H9 (cell line): ENCODE data around the gene ITIH5. TPM values are rescaled to one million over a fixed set of nuclear protein-coding genes. Genes with fewer than 3 reads are reported as not detected.

Experiments
- DNase-seq: peaks from one replicate; pipeline ENCODE4 v3.0.0-alpha.2; 2017
- H2AFZ ChIP-seq: one replicate; pipeline ENCODE4 v1.6.1; 2013; ENCODE audit warnings: mild to moderate bottlenecking, low read length, control low read depth, moderate library complexity
- H2AK5ac ChIP-seq: 2 replicates; pipeline ENCODE4 v1.6.1; 2013; ENCODE audit warnings: low read length, control low read depth, mixed read lengths; ENCODE audit not compliant: insufficient read length
- H2BK120ac ChIP-seq: one replicate; pipeline ENCODE4 v1.6.1; 2013; ENCODE audit warnings: low read depth, mild to moderate bottlenecking, low read length, control low read depth, inconsistent platforms; ENCODE audit not compliant: poor library complexity, severe bottlenecking
- H2BK12ac ChIP-seq: 2 replicates; pipeline ENCODE4 v1.6.1; 2013; ENCODE audit warnings: low read length, control low read depth, mixed read lengths, low read depth; ENCODE audit not compliant: insufficient read length
- H2BK15ac ChIP-seq: 2 replicates; pipeline ENCODE4 v1.6.1; 2013; ENCODE audit warnings: low read depth, low read length, control low read depth
- H2BK20ac ChIP-seq: one replicate; pipeline ENCODE4 v1.6.1; 2013; ENCODE audit warnings: low read depth, mild to moderate bottlenecking, low read length, control low read depth, inconsistent platforms; ENCODE audit not compliant: poor library complexity, severe bottlenecking
- H2BK5ac ChIP-seq: 2 replicates; pipeline ENCODE4 v1.6.1; 2013; ENCODE audit warnings: low read length, control low read depth, mixed read lengths; ENCODE audit not compliant: insufficient read length
- H3K14ac ChIP-seq: 2 replicates; pipeline ENCODE4 v1.6.1; 2013; ENCODE audit warnings: low read length, control low read depth; ENCODE audit not compliant: insufficient read depth
- H3K18ac ChIP-seq: 2 replicates; pipeline ENCODE4 v1.6.1; 2013; ENCODE audit warnings: low read depth, mild to moderate bottlenecking, mixed read lengths, low read length, control low read depth; ENCODE audit not compliant: insufficient read length
- H3K23ac ChIP-seq: 2 replicates; pipeline ENCODE4 v1.6.1; 2013; ENCODE audit warnings: low read length, control low read depth, mixed read lengths, low read depth; ENCODE audit not compliant: insufficient read length
- H3K23me2 ChIP-seq: 2 replicates; pipeline ENCODE4 v1.6.1; 2013; ENCODE audit warnings: low read depth, mild to moderate bottlenecking, mixed read lengths, low read length, control low read depth; ENCODE audit not compliant: insufficient read length, poor library complexity, severe bottlenecking
- H3K27ac ChIP-seq: 2 replicates; pipeline ENCODE4 v1.5.1; 2013; ENCODE audit warnings: low read length, control low read depth, mixed read lengths, low read depth; ENCODE audit not compliant: insufficient read length
- H3K27me3 ChIP-seq: 2 replicates; pipeline ENCODE4 v1.6.1; 2013; ENCODE audit warnings: low read length, control low read depth, inconsistent platforms; ENCODE audit not compliant: insufficient read depth
- H3K4ac ChIP-seq: 2 replicates; pipeline ENCODE4 v1.6.1; 2013; ENCODE audit warnings: low read depth, mild to moderate bottlenecking, control low read depth, inconsistent platforms, low read length, moderate library complexity
- H3K4me1 ChIP-seq: 2 replicates; pipeline ENCODE4 v1.6.1; 2013; ENCODE audit warnings: low read length, control low read depth, inconsistent platforms; ENCODE audit not compliant: insufficient read depth
- H3K4me2 ChIP-seq: 2 replicates; pipeline ENCODE4 v1.6.1; 2013; ENCODE audit warnings: low read length, control low read depth, mixed read lengths; ENCODE audit not compliant: insufficient read length, insufficient read depth
- H3K56ac ChIP-seq: 2 replicates; pipeline ENCODE4 v1.6.1; 2013; ENCODE audit warnings: low read depth, mild to moderate bottlenecking, mixed read lengths, low read length, control low read depth; ENCODE audit not compliant: insufficient read length
- H3K79me1 ChIP-seq: 2 replicates; pipeline ENCODE4 v1.6.1; 2013; ENCODE audit warnings: low read depth, mild to moderate bottlenecking, moderate library complexity, low read length, control low read depth, inconsistent platforms; ENCODE audit not compliant: insufficient read depth, poor library complexity, severe bottlenecking
- H3K79me2 ChIP-seq: 2 replicates; pipeline ENCODE4 v1.6.1; 2013; ENCODE audit warnings: low read length, control low read depth, inconsistent platforms; ENCODE audit not compliant: insufficient read depth
- H3K9ac ChIP-seq: 2 replicates; pipeline ENCODE4 v1.6.1; 2013; ENCODE audit warnings: low read length, control low read depth, mixed read lengths; ENCODE audit not compliant: insufficient read length; ENCODE audit errors: extremely low read depth
- H3K9me3 ChIP-seq: one replicate; pipeline ENCODE4 v1.6.1; 2013; ENCODE audit warnings: low read depth, low read length, inconsistent platforms; ENCODE audit not compliant: control insufficient read depth
- H3T11ph ChIP-seq: one replicate; pipeline ENCODE4 v1.6.1; 2013; ENCODE audit warnings: mild to moderate bottlenecking, low read length, control low read depth, inconsistent platforms
- H4K20me1 ChIP-seq: one replicate; pipeline ENCODE4 v1.6.1; 2013; ENCODE audit not compliant: control insufficient read depth, insufficient read length, insufficient read depth
- H4K5ac ChIP-seq: 2 replicates; pipeline ENCODE4 v1.6.1; 2013; ENCODE audit warnings: low read depth, mild to moderate bottlenecking, mixed read lengths, low read length, control low read depth; ENCODE audit not compliant: insufficient read length
- H4K8ac ChIP-seq: replicated peaks from 2 replicates; pipeline ENCODE4 v1.6.1; 2013; ENCODE audit warnings: low read length, control low read depth, mixed read lengths, low read depth; ENCODE audit not compliant: insufficient read length
- H4K91ac ChIP-seq: 2 replicates; pipeline ENCODE4 v1.6.1; 2013; ENCODE audit warnings: low read depth, mild to moderate bottlenecking, moderate library complexity, mixed read lengths, low read length, control low read depth; ENCODE audit not compliant: insufficient read length
- H3K27ac Mint-ChIP-seq, 3 experiments: 2 replicates in 2 of 3; 3 replicates in 1 of 3; pipeline ENCODE4 v1.8.0; 2020 to 2021; ENCODE audit warnings: mixed read lengths in 3 of 3, mild to moderate bottlenecking in 1 of 3, moderate library complexity in 1 of 3
- H3K27me3 Mint-ChIP-seq: 2 replicates; pipeline ENCODE4 v1.8.0; 2021; ENCODE audit warnings: low read depth, mild to moderate bottlenecking, moderate library complexity, mixed read lengths
- H3K36me3 Mint-ChIP-seq, 3 experiments: 2 replicates in 2 of 3; 3 replicates in 1 of 3; pipeline ENCODE4 v1.8.0; 2020 to 2021; ENCODE audit warnings: low read depth in 3 of 3, mixed read lengths in 3 of 3; ENCODE audit not compliant: insufficient read depth in 1 of 3
- H3K4me1 Mint-ChIP-seq, 2 experiments: 2 replicates each; pipeline ENCODE4 v1.8.0; 2020; ENCODE audit warnings: mixed read lengths in 2 of 2
- H3K4me3 Mint-ChIP-seq, 2 experiments: 2 replicates in 1 of 2; 3 replicates in 1 of 2; pipeline ENCODE4 v1.8.0; 2020 to 2021; ENCODE audit warnings: mild to moderate bottlenecking in 2 of 2, mixed read lengths in 2 of 2, moderate library complexity in 1 of 2
- H3K9me3 Mint-ChIP-seq, 2 experiments: 2 replicates in 1 of 2; 3 replicates in 1 of 2; pipeline ENCODE4 v1.8.0; 2020; ENCODE audit warnings: mild to moderate bottlenecking in 2 of 2, mixed read lengths in 2 of 2, moderate library complexity in 1 of 2
- WGBS: extraction: QIAGEN DNeasy Blood & Tissue Kit; methylation state at CpG from one replicate; pipeline ENCODE4 v1.1.7; 2013; ENCODE audit warnings: missing lambda C conversion rate, low lambda C conversion rate, mixed read lengths; ENCODE audit not compliant: insufficient read length; ENCODE audit errors: extremely low coverage; 5-methylcytosine and 5-hydroxymethylcytosine counted together
- total RNA-seq: library from RNA; stranded (reverse); gene quantifications from 2 replicates; pipeline ENCODE4 v1.2.1, GENCODE V29; 2021
- TF ChIP-seq, protein P1 (sequence below): fragments of 200-600 bp; sonication (generic); conservative IDR thresholded peaks from 3 replicates; pipeline ENCODE4 v1.8.0; 2021; ENCODE audit warnings: antibody characterized with exemption, mild to moderate bottlenecking

ITIH5 gene
- total RNA-seq, 1 experiment from 2014 or later: 1.3 TPM

- H4K20me1 ChIP-seq: no peaks in the 10 kb centered on the region
- H3K9me3 ChIP-seq: no peaks in the 10 kb centered on the region
- no peak overlapping the region for H4K8ac ChIP-seq
- no peaks in the 10 kb centered on the region for H3K4me1 ChIP-seq
- H3K4me2 ChIP-seq: no peak overlapping the region
- no peak overlapping the region for H2BK12ac ChIP-seq
- no peak overlapping the region for H3K4ac ChIP-seq
- no peak overlapping the region for H2AK5ac ChIP-seq
- no peak overlapping the region for H2BK15ac ChIP-seq
- H3K36me3 Mint-ChIP-seq: peaks cover 4 to 5% (median 5%) of the 10 kb centered on the region in 3 experiments; a peak in 4 of 7 replicates
- H2AFZ ChIP-seq: no peak overlapping the region
- H3K18ac ChIP-seq: no peak overlapping the region
- no peak overlapping the region for H2BK5ac ChIP-seq
- H4K5ac ChIP-seq: no peak overlapping the region
- H3K9ac ChIP-seq: no peak overlapping the region
- H2BK20ac ChIP-seq: no peak overlapping the region
- H3K14ac ChIP-seq: no peak overlapping the region
- no peaks in the 10 kb centered on the region for H3K27me3 ChIP-seq
- peaks cover 2% of the 10 kb centered on the region; the same call in 1 of the 2 replicates for H3K27me3 Mint-ChIP-seq
- peaks cover 0 to 6% of the 10 kb centered on the region in 2 experiments; a peak in 4 of 5 replicates for H3K9me3 Mint-ChIP-seq
- H3K27ac Mint-ChIP-seq: no peak overlapping the region
- H3T11ph ChIP-seq: no peak overlapping the region
- H2BK120ac ChIP-seq: no peak overlapping the region
- no peak overlapping the region for H3K56ac ChIP-seq
- H3K23me2 ChIP-seq: no peaks in the 10 kb centered on the region
- no peak for DNase-seq
- H4K91ac ChIP-seq: no peak overlapping the region
- H3K79me1 ChIP-seq: no peaks in the 10 kb centered on the region
- peaks cover 18 to 20% of the 10 kb centered on the region in 2 experiments for H3K4me1 Mint-ChIP-seq
- no peaks in the 10 kb centered on the region for H3K79me2 ChIP-seq
- TF ChIP-seq, protein P1, sequence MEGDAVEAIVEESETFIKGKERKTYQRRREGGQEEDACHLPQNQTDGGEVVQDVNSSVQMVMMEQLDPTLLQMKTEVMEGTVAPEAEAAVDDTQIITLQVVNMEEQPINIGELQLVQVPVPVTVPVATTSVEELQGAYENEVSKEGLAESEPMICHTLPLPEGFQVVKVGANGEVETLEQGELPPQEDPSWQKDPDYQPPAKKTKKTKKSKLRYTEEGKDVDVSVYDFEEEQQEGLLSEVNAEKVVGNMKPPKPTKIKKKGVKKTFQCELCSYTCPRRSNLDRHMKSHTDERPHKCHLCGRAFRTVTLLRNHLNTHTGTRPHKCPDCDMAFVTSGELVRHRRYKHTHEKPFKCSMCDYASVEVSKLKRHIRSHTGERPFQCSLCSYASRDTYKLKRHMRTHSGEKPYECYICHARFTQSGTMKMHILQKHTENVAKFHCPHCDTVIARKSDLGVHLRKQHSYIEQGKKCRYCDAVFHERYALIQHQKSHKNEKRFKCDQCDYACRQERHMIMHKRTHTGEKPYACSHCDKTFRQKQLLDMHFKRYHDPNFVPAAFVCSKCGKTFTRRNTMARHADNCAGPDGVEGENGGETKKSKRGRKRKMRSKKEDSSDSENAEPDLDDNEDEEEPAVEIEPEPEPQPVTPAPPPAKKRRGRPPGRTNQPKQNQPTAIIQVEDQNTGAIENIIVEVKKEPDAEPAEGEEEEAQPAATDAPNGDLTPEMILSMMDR: no peak
- no peak overlapping the region for H3K23ac ChIP-seq
- no peak overlapping the region for H3K27ac ChIP-seq
- no peak overlapping the region for H3K4me3 Mint-ChIP-seq
- WGBS: no CpG with 5 or more reads among the region's 4 CpGs
These were observed 19.6 kb downstream of the ITIH5 start for GRCh38 chr10:7647062-7647664.
